OCI-LY3 (cell line): ENCODE data around the gene GSG1L.
"Not testable (repeated sequence)": the region's sequence is repeated elsewhere in the genome, so short reads cannot be mapped to it uniquely, and the experiment has no call there.

Source experiments
- H2AFZ ChIP-seq: fragments of 200-600, 300-600 bp; shearing (Covaris generic); 2 replicates; pipeline ENCODE4 v1.6.0; 2014; ENCODE audit warnings: antibody characterized with exemption, low read depth, low read length
- H3K27ac ChIP-seq: fragments of 200-600, 300-600 bp; sonication (generic); 2 replicates; pipeline ENCODE4 v1.5.1; 2014; ENCODE audit warnings: mild to moderate bottlenecking, low read length, moderate library complexity, mixed read lengths
- H3K27me3 ChIP-seq: fragments of 200-600, 300-600 bp; sonication (generic); 2 replicates; pipeline ENCODE4 v1.6.1; 2014; ENCODE audit warnings: low read depth, low read length, mixed read lengths
- H3K36me3 ChIP-seq: fragments of 200-600, 300-600 bp; sonication (generic); replicated peaks from 2 replicates; pipeline ENCODE3; 2014; ENCODE audit warnings: low read depth, low read length, mixed read lengths
- H3K4me1 ChIP-seq: fragments of 300-600, 200-600 bp; sonication (generic); 2 replicates; pipeline ENCODE4 v1.6.1; 2014; ENCODE audit warnings: low read length, mixed read lengths
- H3K4me2 ChIP-seq: fragments of 200-600, 300-600 bp; sonication (generic); 2 replicates; pipeline ENCODE4 v1.6.1; 2014; ENCODE audit warnings: low read length, mixed read lengths
- H3K4me3 ChIP-seq: fragments of 300-600, 200-600 bp; sonication (generic); 2 replicates; pipeline ENCODE4 v1.5.1; 2014; ENCODE audit warnings: antibody characterized with exemption, mild to moderate bottlenecking, low read length, moderate library complexity
- H3K79me2 ChIP-seq: fragments of 300-600, 200-600 bp; shearing (Covaris generic); 2 replicates; pipeline ENCODE4 v1.6.1; 2014; ENCODE audit warnings: mild to moderate bottlenecking, low read length, mixed read lengths
- H3K9ac ChIP-seq: fragments of 300-600, 200-600 bp; shearing (Covaris generic); 2 replicates; pipeline ENCODE4 v1.6.0; 2014; ENCODE audit warnings: mild to moderate bottlenecking, low read length, moderate library complexity
- H3K9me3 ChIP-seq: fragments of 200-600, 300-600 bp; shearing (Covaris generic); 2 replicates; pipeline ENCODE4 v1.6.1; 2014; ENCODE audit warnings: low read length, mixed read lengths; ENCODE audit not compliant: insufficient read depth
- H4K20me1 ChIP-seq: fragments of 200-600, 300-600 bp; sonication (generic); 2 replicates; pipeline ENCODE4 v1.6.1; 2016; ENCODE audit warnings: low read length, mixed read lengths; ENCODE audit not compliant: insufficient read depth
- EZH2phosphoT487 ChIP-seq: fragments of 200-600 bp; shearing (Covaris generic); IDR thresholded peaks from 2 replicates; pipeline ENCODE4 v1.6.1; 2018; ENCODE audit warnings: antibody characterized with exemption, mixed run types, low read depth
- TF ChIP-seq, protein P1 (sequence below): fragments of 200-600, 300-600 bp; sonication (generic); IDR thresholded peaks from 2 replicates; pipeline ENCODE4 v1.5.1; 2014; ENCODE audit warnings: antibody characterized with exemption, low read length, low read depth

Gene GSG1L

DNA sequence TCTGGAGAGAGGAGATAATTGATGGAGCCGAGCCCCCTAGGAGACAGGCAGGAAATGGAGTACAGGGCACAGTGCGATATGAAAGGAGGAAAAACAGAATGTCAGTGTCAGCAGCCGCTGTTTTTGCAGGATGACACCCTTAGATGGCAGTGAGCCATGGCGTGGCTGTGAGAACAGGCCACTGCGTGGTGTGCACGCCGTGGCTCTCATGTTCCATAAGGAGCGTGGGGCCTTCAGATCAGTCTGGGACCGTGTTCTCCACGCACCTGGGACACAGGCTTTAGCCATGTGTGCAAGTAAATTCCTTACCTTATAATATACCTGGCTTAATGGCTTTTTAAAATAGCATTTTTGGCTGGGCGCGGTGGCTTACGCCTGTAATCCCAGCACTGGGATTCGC, 315.6 kb downstream of the GSG1L start:
- no peak overlapping the region for H2AFZ ChIP-seq
- H3K9ac ChIP-seq = no peak overlapping the region
- H3K79me2 ChIP-seq = no peaks in the 10 kb centered on the region
- no peaks in the 10 kb centered on the region for H3K9me3 ChIP-seq
- H3K4me3 ChIP-seq = no peak overlapping the region
- H3K36me3 ChIP-seq = no peaks in the 10 kb centered on the region
- H3K4me1 ChIP-seq = no peaks in the 10 kb centered on the region
- no peak overlapping the region for H3K4me2 ChIP-seq
- no peak overlapping the region for H3K27ac ChIP-seq
- no peaks in the 10 kb centered on the region for H3K27me3 ChIP-seq
- TF ChIP-seq EZH2phosphoT487 = no peak
- TF ChIP-seq, protein P1, sequence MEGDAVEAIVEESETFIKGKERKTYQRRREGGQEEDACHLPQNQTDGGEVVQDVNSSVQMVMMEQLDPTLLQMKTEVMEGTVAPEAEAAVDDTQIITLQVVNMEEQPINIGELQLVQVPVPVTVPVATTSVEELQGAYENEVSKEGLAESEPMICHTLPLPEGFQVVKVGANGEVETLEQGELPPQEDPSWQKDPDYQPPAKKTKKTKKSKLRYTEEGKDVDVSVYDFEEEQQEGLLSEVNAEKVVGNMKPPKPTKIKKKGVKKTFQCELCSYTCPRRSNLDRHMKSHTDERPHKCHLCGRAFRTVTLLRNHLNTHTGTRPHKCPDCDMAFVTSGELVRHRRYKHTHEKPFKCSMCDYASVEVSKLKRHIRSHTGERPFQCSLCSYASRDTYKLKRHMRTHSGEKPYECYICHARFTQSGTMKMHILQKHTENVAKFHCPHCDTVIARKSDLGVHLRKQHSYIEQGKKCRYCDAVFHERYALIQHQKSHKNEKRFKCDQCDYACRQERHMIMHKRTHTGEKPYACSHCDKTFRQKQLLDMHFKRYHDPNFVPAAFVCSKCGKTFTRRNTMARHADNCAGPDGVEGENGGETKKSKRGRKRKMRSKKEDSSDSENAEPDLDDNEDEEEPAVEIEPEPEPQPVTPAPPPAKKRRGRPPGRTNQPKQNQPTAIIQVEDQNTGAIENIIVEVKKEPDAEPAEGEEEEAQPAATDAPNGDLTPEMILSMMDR = no peak
- no peaks in the 10 kb centered on the region for H4K20me1 ChIP-seq

DNA sequence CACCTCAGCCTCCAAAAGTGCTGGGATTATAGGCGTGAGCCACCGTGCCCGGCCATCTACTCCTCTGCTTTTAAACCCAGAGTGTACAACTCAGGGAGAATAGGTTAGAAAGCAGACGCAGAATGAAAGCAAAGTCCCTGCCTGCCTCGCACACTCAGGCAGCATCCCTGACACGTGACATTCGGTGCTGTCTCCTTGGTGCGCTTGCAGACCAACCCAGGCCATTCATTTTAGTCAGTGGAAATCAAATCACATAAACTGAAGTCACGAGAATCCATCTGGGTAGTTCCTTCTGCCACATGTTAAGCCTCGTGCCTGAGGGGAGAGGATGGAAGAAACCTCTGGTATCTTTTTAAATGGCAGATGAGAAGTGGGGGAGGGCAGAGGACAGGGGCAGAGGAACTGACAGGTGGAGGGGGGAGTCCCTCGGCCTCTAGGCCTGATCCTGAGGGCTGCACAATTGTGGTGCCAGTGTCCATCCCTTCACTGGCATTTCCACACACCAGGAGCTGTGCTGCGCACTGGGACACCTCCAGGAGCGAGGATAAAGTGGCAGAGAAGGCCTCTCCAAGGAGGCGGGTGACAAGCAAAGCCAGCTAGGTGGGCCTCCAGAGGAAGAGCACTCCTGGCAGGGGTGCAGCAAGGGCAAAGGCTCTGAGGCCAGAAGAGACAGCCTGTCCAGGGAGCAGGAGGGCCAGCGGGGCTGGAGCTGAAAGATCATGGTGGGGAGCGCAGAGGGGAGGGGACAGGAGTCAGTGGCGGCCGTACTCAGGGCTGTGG, 317.2 kb downstream of the GSG1L start:
- Histone ChIP-seq H3K9ac (no peak overlapping the region), H4K20me1 (no peaks in the 10 kb centered on the region), H2AFZ (no peak overlapping the region), H3K27ac (no peak overlapping the region), H3K27me3 (no peaks in the 10 kb centered on the region), H3K4me3 (no peak overlapping the region), H3K9me3 (no peaks in the 10 kb centered on the region), H3K36me3 (no peaks in the 10 kb centered on the region), H3K4me1 (no peaks in the 10 kb centered on the region), H3K4me2 (no peak overlapping the region), H3K79me2 (no peaks in the 10 kb centered on the region)
- TF ChIP-seq EZH2phosphoT487 = no peak
- TF ChIP-seq, protein P1 = no peak

DNA sequence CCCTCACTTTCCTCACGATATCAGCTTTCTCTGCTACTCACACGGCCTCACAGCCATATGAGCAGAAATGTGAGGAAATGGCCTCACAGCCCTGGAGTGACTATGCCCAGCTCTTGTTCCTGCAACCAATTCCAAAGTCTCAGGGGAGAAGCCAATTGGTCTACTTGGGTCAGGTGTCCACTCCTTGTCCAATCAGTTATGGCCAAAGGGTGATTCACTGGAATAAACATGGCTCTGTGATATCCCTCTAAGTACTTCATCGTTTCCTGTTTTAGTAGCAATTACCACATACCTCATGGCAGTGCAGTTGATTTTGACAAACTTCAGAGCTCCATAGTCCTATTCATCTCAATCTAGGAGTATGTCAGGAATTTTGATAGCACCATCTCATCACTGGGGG, 318.2 kb downstream of the GSG1L start:
- Histone ChIP-seq H3K27me3 (no peaks in the 10 kb centered on the region), H3K9ac (no peak overlapping the region), H2AFZ (no peak overlapping the region), H4K20me1 (no peaks in the 10 kb centered on the region), H3K4me1 (no peaks in the 10 kb centered on the region), H3K9me3 (no peaks in the 10 kb centered on the region), H3K4me3 (no peak overlapping the region), H3K27ac (no peak overlapping the region), H3K4me2 (no peak overlapping the region), H3K79me2 (no peaks in the 10 kb centered on the region), H3K36me3 (no peaks in the 10 kb centered on the region)
- TF ChIP-seq, protein P1 = no peak
- TF ChIP-seq EZH2phosphoT487 = no peak

DNA sequence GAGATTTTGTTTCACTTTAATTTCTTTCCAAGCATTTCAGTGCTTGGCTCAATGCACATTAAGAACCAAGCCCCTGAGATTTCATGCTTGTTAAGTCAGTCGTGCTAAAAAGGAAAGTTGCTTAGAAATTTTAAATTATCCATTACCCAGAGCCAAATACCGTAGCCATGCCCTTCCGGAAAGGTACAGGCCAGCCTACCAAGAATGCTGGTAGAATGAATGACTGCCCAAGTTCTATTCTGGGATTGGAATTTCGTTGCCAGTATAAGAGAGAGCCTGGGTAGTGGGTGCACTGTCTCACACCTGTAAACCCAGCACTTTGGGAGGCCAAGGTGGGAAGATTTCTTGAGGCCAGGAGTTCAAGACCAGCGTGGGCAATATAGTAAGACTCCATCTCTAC, 319.6 kb downstream of the GSG1L start:
- Histone ChIP-seq H3K27me3 (no peaks in the 10 kb centered on the region), H3K79me2 (no peaks in the 10 kb centered on the region), H3K9ac (no peak overlapping the region), H2AFZ (no peak overlapping the region), H3K4me3 (no peak overlapping the region), H3K4me2 (no peak overlapping the region), H3K9me3 (no peaks in the 10 kb centered on the region), H3K4me1 (no peaks in the 10 kb centered on the region), H3K27ac (no peak overlapping the region), H3K36me3 (no peaks in the 10 kb centered on the region), H4K20me1 (no peaks in the 10 kb centered on the region)
- TF ChIP-seq EZH2phosphoT487 = no peak
- TF ChIP-seq, protein P1 = no peak

DNA sequence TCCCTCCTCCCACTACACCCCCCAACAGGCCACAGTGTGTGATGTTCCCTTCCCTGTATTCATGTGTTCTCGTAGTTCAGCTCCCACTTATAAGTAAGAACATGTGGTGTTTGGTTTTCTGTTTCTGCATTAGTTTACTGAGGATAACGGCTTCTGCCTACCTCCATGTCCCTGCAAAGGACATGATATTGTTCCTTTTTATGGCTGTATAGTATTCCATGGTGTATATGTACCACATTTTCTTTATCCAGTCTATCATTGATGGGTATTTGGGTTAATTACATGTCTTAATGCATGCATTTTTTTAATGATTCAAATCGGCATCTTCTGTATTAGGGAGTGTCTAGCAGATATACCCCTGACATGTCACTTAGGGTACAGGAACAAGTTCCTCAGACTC, 320.5 kb downstream of the GSG1L start:
- not testable (repeated sequence) for H3K9ac ChIP-seq, H4K20me1 ChIP-seq, H3K79me2 ChIP-seq, H2AFZ ChIP-seq, H3K4me1 ChIP-seq, H3K9me3 ChIP-seq, H3K36me3 ChIP-seq, H3K27ac ChIP-seq, H3K4me2 ChIP-seq, H3K27me3 ChIP-seq, H3K4me3 ChIP-seq
